GM10266 (cell line): Measurements from ENCODE around the gene ACTL7A.

ENCODE experiments used
- DNase-seq: peaks from one replicate; pipeline ENCODE4 v3.0.0; 2012; ENCODE audit errors: extremely low spot score
- TF ChIP-seq, protein P1 (sequence below): IDR thresholded peaks from 2 replicates; pipeline ENCODE4 v1.5.1; 2012; ENCODE audit warnings: mild to moderate bottlenecking, low read depth; ENCODE audit not compliant: control insufficient read depth, insufficient read depth; ENCODE audit errors: missing control alignments

ACTL7A gene

DNA sequence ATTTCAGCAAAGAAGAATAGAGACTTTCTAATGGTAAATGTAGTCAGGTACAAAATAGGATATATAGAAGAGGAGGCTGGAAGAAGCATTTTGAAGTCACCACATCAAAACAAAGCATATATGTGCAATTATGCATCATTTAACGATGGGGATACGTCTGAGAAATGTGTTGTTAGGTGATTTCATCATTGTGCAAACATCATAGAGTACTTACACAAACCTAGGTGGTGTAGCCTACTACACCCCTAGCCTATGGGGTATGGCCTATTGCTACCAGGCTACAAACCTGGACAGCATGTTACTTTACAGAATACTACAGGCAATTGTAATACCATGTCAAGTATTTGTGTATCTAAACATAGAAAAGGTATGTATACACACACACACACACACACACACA is 43.4 kb downstream of the ACTL7A start:
- DNase-seq, result no peak
- TF ChIP-seq, protein P1, sequence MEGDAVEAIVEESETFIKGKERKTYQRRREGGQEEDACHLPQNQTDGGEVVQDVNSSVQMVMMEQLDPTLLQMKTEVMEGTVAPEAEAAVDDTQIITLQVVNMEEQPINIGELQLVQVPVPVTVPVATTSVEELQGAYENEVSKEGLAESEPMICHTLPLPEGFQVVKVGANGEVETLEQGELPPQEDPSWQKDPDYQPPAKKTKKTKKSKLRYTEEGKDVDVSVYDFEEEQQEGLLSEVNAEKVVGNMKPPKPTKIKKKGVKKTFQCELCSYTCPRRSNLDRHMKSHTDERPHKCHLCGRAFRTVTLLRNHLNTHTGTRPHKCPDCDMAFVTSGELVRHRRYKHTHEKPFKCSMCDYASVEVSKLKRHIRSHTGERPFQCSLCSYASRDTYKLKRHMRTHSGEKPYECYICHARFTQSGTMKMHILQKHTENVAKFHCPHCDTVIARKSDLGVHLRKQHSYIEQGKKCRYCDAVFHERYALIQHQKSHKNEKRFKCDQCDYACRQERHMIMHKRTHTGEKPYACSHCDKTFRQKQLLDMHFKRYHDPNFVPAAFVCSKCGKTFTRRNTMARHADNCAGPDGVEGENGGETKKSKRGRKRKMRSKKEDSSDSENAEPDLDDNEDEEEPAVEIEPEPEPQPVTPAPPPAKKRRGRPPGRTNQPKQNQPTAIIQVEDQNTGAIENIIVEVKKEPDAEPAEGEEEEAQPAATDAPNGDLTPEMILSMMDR, result no peak

DNA sequence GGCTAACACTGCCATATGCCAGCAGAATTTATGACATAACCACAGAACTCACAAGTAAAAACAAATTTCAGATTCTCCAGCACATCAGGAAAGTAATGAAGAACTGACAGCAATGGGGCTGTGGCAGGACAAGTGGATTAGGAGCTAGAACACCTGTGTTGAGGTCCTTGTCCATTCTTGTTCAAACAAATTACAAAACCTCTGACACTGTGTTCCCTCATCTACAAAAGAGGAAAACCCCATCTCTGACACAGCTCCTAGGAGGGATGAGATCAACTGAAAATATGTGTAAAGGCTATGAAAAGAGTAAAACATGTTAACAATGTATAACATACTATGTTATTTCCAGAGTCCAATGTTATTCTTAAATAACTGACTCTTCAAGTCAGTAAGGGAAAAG is 48.3 kb downstream of the ACTL7A start:
- TF ChIP-seq, protein P1, result no peak
- DNase-seq, result no peak

DNA sequence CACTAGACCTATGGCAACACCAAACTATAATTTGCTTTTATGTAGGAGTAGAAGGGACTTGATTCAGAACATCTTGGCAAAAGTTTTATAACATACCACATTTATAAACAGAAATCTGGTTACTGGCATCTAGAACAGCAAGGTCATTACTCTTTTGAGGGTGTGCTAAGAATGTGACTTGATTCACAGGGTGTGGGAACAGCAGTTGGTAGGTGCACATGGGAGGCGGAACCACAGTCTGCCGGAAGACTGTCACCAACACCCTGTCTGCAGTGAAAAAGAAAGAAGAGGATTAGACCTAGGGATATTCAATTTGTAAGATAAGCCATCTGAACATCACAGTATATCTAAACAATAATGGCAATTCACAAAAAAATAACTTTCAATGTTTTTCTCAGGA is 48.8 kb downstream of the ACTL7A start:
- TF ChIP-seq, protein P1, result no peak
- no peak for DNase-seq

DNA sequence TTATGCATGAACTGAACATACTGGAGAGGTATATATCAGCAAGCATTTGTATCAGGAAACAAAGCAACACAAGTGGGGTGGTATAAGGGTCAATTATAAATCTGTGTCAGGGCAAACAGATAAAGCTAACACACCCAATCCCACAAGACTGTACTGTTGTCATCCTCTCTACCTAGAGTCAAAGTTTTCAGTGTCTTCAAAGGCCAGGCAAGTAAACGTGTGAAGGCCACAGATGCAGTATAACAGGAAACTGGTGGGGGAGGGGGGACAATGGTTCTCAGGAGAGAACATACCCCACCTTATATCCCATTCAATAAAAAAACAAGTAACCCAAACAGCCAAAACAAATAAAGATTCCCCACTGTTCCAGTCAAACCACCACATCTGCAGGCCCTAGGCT is 49.8 kb downstream of the ACTL7A start:
- no peak for DNase-seq
- TF ChIP-seq, protein P1, result no peak
